Skeletal muscle tissue (tissue), 4 donors: ENCODE data around the gene CCSER1. TPM values are rescaled to one million over a fixed set of nuclear protein-coding genes. Genes with fewer than 3 reads are reported as not detected.

ENCODE experiments used
- H3K27ac ChIP-seq: one replicate; pipeline ENCODE4 v1.7.0; 2013; ENCODE audit warnings: mild to moderate bottlenecking, low read depth, low read length, inconsistent platforms
- H3K27me3 ChIP-seq, 3 donors: one replicate each; pipeline ENCODE4 v1.7.0; 2013; ENCODE audit warnings: low read length in 3 of 3; ENCODE audit not compliant: control insufficient read depth in 3 of 3, insufficient read depth in 3 of 3
- H3K36me3 ChIP-seq, 3 donors: one replicate each; pipeline ENCODE4 v1.7.0; 2013; ENCODE audit warnings: low read length in 3 of 3; ENCODE audit not compliant: control insufficient read depth in 3 of 3, insufficient read depth in 3 of 3
- H3K4me1 ChIP-seq, 3 donors: one replicate each; pipeline ENCODE4 v1.7.0; 2013; ENCODE audit warnings: low read length in 3 of 3, mild to moderate bottlenecking in 3 of 3; ENCODE audit not compliant: control insufficient read depth in 3 of 3, insufficient read depth in 3 of 3
- H3K4me3 ChIP-seq, 3 donors: one replicate each; pipeline ENCODE4 v1.7.0; 2013; ENCODE audit warnings: low read length in 3 of 3
- H3K9ac ChIP-seq, 3 donors: one replicate each; pipeline ENCODE4 v1.7.0; 2013; ENCODE audit warnings: low read length in 3 of 3, mild to moderate bottlenecking in 3 of 3, moderate library complexity in 2 of 3, low read depth in 1 of 3
- H3K9me3 ChIP-seq, 3 donors: one replicate each; pipeline ENCODE4 v1.7.0; 2013; ENCODE audit warnings: low read length in 3 of 3; ENCODE audit not compliant: control insufficient read depth in 3 of 3
- total RNA-seq: library from RNA; depleted of rRNA; stranded (reverse); fragments of >200 nt; gene quantifications from one replicate; pipeline ENCODE4 v1.2.3, GENCODE V29; 2014
- donor health status: Osteomylitis.

The CCSER1 gene
- total RNA-seq, 1 donor from 2014 or later, result 1.0 TPM

GRCh38 chr4:90126805-90127204, 389 bp upstream of the CCSER1 start:
- Histone ChIP-seq H3K9ac (no peak overlapping the region), H3K4me1 (peaks cover 2 to 9% (median 6%) of the 10 kb centered on the region in 3 donors), H3K9me3 (no peaks in the 10 kb centered on the region), H3K36me3 (no peaks in the 10 kb centered on the region), H3K4me3 (peak overlapping the region; percentile 65 to 75 (median 73)), H3K27ac (no peak overlapping the region), H3K27me3 (peaks cover 0 to 2% (median 0%) of the 10 kb centered on the region in 3 donors)

GRCh38 chr4:90127706-90128345, 632 bp downstream of the CCSER1 start:
- Histone ChIP-seq H3K36me3 (no peaks in the 10 kb centered on the region), H3K4me3 (peak overlapping the region; percentile 71 to 75 (median 73)), H3K4me1 (peaks cover 2 to 9% (median 6%) of the 10 kb centered on the region in 3 donors), H3K27me3 (peaks cover 0 to 2% (median 0%) of the 10 kb centered on the region in 3 donors), H3K27ac (no peak overlapping the region), H3K9me3 (no peaks in the 10 kb centered on the region), H3K9ac (peak overlapping the region; percentile 14 to 68 (median 43))

- no peaks in the 10 kb centered on the region for H3K9me3 ChIP-seq
- H3K27me3 ChIP-seq, result peaks cover 0 to 2% (median 0%) of the 10 kb centered on the region in 3 donors
- H3K9ac ChIP-seq, result no peak overlapping the region
- H3K4me3 ChIP-seq, result peak overlapping the region; percentile 71 to 75 (median 73)
- peaks cover 2 to 9% (median 6%) of the 10 kb centered on the region in 3 donors for H3K4me1 ChIP-seq
- H3K27ac ChIP-seq, result no peak overlapping the region
- H3K36me3 ChIP-seq, result no peaks in the 10 kb centered on the region
Observed at GRCh38 chr4:90128961-90129495, 1.8 kb downstream of the CCSER1 start.

GRCh38 chr4:90130076-90130475, 2.9 kb downstream of the CCSER1 start:
- Histone ChIP-seq H3K36me3 (no peaks in the 10 kb centered on the region), H3K4me3 (no peak overlapping the region), H3K9me3 (no peaks in the 10 kb centered on the region), H3K4me1 (peaks cover 2 to 9% (median 6%) of the 10 kb centered on the region in 3 donors), H3K27me3 (peaks cover 0 to 2% (median 0%) of the 10 kb centered on the region in 3 donors), H3K27ac (no peak overlapping the region), H3K9ac (no peak overlapping the region)

GRCh38 chr4:90137555-90137954, 10.4 kb downstream of the CCSER1 start:
- Histone ChIP-seq H3K4me3 (no peak overlapping the region), H3K27me3 (no peaks in the 10 kb centered on the region), H3K36me3 (no peaks in the 10 kb centered on the region), H3K9me3 (no peaks in the 10 kb centered on the region), H3K9ac (no peak overlapping the region), H3K27ac (no peak overlapping the region), H3K4me1 (no peaks in the 10 kb centered on the region)

- Histone ChIP-seq H3K36me3 (no peaks in the 10 kb centered on the region), H3K9me3 (no peaks in the 10 kb centered on the region), H3K4me3 (no peak overlapping the region), H3K27me3 (no peaks in the 10 kb centered on the region), H3K9ac (no peak overlapping the region), H3K27ac (no peak overlapping the region), H3K4me1 (no peaks in the 10 kb centered on the region)
Observed at GRCh38 chr4:90142081-90142480, 14.9 kb downstream of the CCSER1 start.

- no peaks in the 10 kb centered on the region for H3K27me3 ChIP-seq
- H3K4me1 ChIP-seq, result no peaks in the 10 kb centered on the region
- H3K36me3 ChIP-seq, result no peaks in the 10 kb centered on the region
- H3K9me3 ChIP-seq, result no peaks in the 10 kb centered on the region
- no peak overlapping the region for H3K4me3 ChIP-seq
- H3K9ac ChIP-seq, result no peak overlapping the region
- H3K27ac ChIP-seq, result no peak overlapping the region
Observed at GRCh38 chr4:90145319-90145718, 18.1 kb downstream of the CCSER1 start.

GRCh38 chr4:90146306-90146705, 19.1 kb downstream of the CCSER1 start:
- no peak overlapping the region for H3K9ac ChIP-seq
- no peaks in the 10 kb centered on the region for H3K9me3 ChIP-seq
- H3K4me3 ChIP-seq, result no peak overlapping the region

GRCh38 chr4:90148574-90149148, 21.5 kb downstream of the CCSER1 start:
- Histone ChIP-seq H3K9ac (no peak overlapping the region), H3K4me3 (no peak overlapping the region), H3K36me3 (no peaks in the 10 kb centered on the region), H3K27ac (no peak overlapping the region), H3K27me3 (no peaks in the 10 kb centered on the region), H3K9me3 (no peaks in the 10 kb centered on the region), H3K4me1 (no peaks in the 10 kb centered on the region)

More at GRCh38 chr4:90146306-90146705, 19.1 kb downstream of the CCSER1 start:
- H3K27me3 ChIP-seq, result no peaks in the 10 kb centered on the region
- no peaks in the 10 kb centered on the region for H3K4me1 ChIP-seq
- no peaks in the 10 kb centered on the region for H3K36me3 ChIP-seq
- no peak overlapping the region for H3K27ac ChIP-seq

- no peak overlapping the region for H3K9ac ChIP-seq
- H3K36me3 ChIP-seq, result no peaks in the 10 kb centered on the region
- no peaks in the 10 kb centered on the region for H3K9me3 ChIP-seq
- no peaks in the 10 kb centered on the region for H3K27me3 ChIP-seq
- H3K4me3 ChIP-seq, result no peak overlapping the region
- no peak overlapping the region for H3K27ac ChIP-seq
- H3K4me1 ChIP-seq, result no peaks in the 10 kb centered on the region
Observed at GRCh38 chr4:90152024-90152423, 24.8 kb downstream of the CCSER1 start.
